ENCODE measurements around the gene COX19. TPM values are rescaled to one million over a fixed set of nuclear protein-coding genes. Genes with fewer than 3 reads are reported as not detected.
"Not testable (repeated sequence)": the region's sequence is repeated elsewhere in the genome, so short reads cannot be mapped to it uniquely, and the experiment has no call there.

Gene COX19
- total and polyA plus RNA-seq, 2 donors (not counting 1 experiment from before 2014, with no cell fraction given), result 4.3 to 11.7 TPM

GRCh38 chr7:924541-925231 is 50.7 kb downstream of the COX19 start:
- no peaks in the 10 kb centered on the region for H3K9me3 ChIP-seq (ENCODE audit: control insufficient read depth, insufficient read depth, low read depth, low read length)
- no peak overlapping the region for H3K4me2 ChIP-seq (ENCODE audit: extremely low read depth, insufficient read depth, low read length)
- no peak overlapping the region for H3K9ac ChIP-seq (ENCODE audit: insufficient read depth, low read length)
- no peaks in the 10 kb centered on the region for H4K20me1 ChIP-seq (ENCODE audit: control insufficient read depth, extremely low read depth, insufficient read depth, low read length)
- no peaks in the 10 kb centered on the region for H3K36me3 ChIP-seq (ENCODE audit: control insufficient read depth, insufficient read depth, low read length)
- TF ChIP-seq EZH2 (IDR thresholded peaks at IDR 0.05; ENCODE audit: low read length, missing control alignments) (no peak), CTCF (conservative IDR thresholded peaks at IDR 0.05 in 1 of 2, IDR thresholded peaks at IDR 0.05 in 1 of 2; ENCODE audit: low read depth in 1 of 2, low read length in 2 of 2) (no peak)
- H3K79me2 ChIP-seq (ENCODE audit: control insufficient read depth, insufficient read depth, low read length), result no peaks in the 10 kb centered on the region
- no peak overlapping the region for H2AFZ ChIP-seq (ENCODE audit: low read length)
- no peak overlapping the region for H3K27ac ChIP-seq (ENCODE audit: insufficient read depth, low read length)
- H3K4me3 ChIP-seq (replicated peaks in 1 of 4; ENCODE audit: control extremely low read depth in 1 of 4, insufficient read depth in 1 of 4, low read depth in 3 of 4, low read length in 4 of 4), result no peak overlapping the region
- no peaks in the 10 kb centered on the region for H3K27me3 ChIP-seq (ENCODE audit: control insufficient read depth, insufficient read depth, low read length)
- peak in 1 of 2 donors; percentile 27 for DNase-seq (ENCODE audit: low read depth in 2 of 2)
- H3K4me1 ChIP-seq (ENCODE audit: control insufficient read depth, extremely low read depth, insufficient read depth, low read length), result peaks cover 2% of the 10 kb centered on the region

- H3K27me3 ChIP-seq (ENCODE audit: control insufficient read depth, insufficient read depth, low read length); H3K4me1 ChIP-seq (ENCODE audit: control insufficient read depth, extremely low read depth, insufficient read depth, low read length); H4K20me1 ChIP-seq (ENCODE audit: control insufficient read depth, extremely low read depth, insufficient read depth, low read length); H3K27ac ChIP-seq (ENCODE audit: insufficient read depth, low read length); H2AFZ ChIP-seq (ENCODE audit: low read length); H3K36me3 ChIP-seq (ENCODE audit: control insufficient read depth, insufficient read depth, low read length); H3K9ac ChIP-seq (ENCODE audit: insufficient read depth, low read length); H3K4me3 ChIP-seq (replicated peaks in 1 of 4; ENCODE audit: control extremely low read depth in 1 of 4, insufficient read depth in 1 of 4, low read depth in 3 of 4, low read length in 4 of 4); H3K4me2 ChIP-seq (ENCODE audit: extremely low read depth, insufficient read depth, low read length); H3K9me3 ChIP-seq (ENCODE audit: control insufficient read depth, insufficient read depth, low read depth, low read length); H3K79me2 ChIP-seq (ENCODE audit: control insufficient read depth, insufficient read depth, low read length); DNase-seq (ENCODE audit: low read depth in 2 of 2): not testable (repeated sequence)
Observed at GRCh38 chr7:924042-924441, 51.3 kb downstream of the COX19 start.

GRCh38 chr7:923108-924041 is 52.0 kb downstream of the COX19 start:
- Histone ChIP-seq H3K4me3 (replicated peaks in 1 of 4; ENCODE audit: control extremely low read depth in 1 of 4, insufficient read depth in 1 of 4, low read depth in 3 of 4, low read length in 4 of 4) (no peak overlapping the region), H3K4me2 (ENCODE audit: extremely low read depth, insufficient read depth, low read length) (no peak overlapping the region), H3K36me3 (ENCODE audit: control insufficient read depth, insufficient read depth, low read length) (no peaks in the 10 kb centered on the region), H3K9ac (ENCODE audit: insufficient read depth, low read length) (peak overlapping the region; percentile 23), H3K27me3 (ENCODE audit: control insufficient read depth, insufficient read depth, low read length) (no peaks in the 10 kb centered on the region), H3K4me1 (ENCODE audit: control insufficient read depth, extremely low read depth, insufficient read depth, low read length) (peaks cover 2% of the 10 kb centered on the region), H4K20me1 (ENCODE audit: control insufficient read depth, extremely low read depth, insufficient read depth, low read length) (no peaks in the 10 kb centered on the region), H3K79me2 (ENCODE audit: control insufficient read depth, insufficient read depth, low read length) (no peaks in the 10 kb centered on the region), H3K9me3 (ENCODE audit: control insufficient read depth, insufficient read depth, low read depth, low read length) (no peaks in the 10 kb centered on the region), H2AFZ (ENCODE audit: low read length) (peak overlapping the region; percentile 26), H3K27ac (ENCODE audit: insufficient read depth, low read length) (no peak overlapping the region)
- TF ChIP-seq CTCF (conservative IDR thresholded peaks at IDR 0.05 in 1 of 2, IDR thresholded peaks at IDR 0.05 in 1 of 2; ENCODE audit: low read depth in 1 of 2, low read length in 2 of 2) (no peak), EZH2 (IDR thresholded peaks at IDR 0.05; ENCODE audit: low read length, missing control alignments) (no peak)
- peak; percentile 44 to 51 for DNase-seq (ENCODE audit: low read depth in 2 of 2)

Measured in fibroblast of lung (primary cell).